ENCODE results near the gene AKIRIN2. TPM values are rescaled to one million over a fixed set of nuclear protein-coding genes. Genes with fewer than 3 reads are reported as not detected.
"Not testable (repeated sequence)": the region's sequence is repeated elsewhere in the genome, so short reads cannot be mapped to it uniquely, and the experiment has no call there.

Gene AKIRIN2
- total and polyA plus RNA-seq, 4 donors = 20.9 to 63.1 (median 50.3) TPM

DNA sequence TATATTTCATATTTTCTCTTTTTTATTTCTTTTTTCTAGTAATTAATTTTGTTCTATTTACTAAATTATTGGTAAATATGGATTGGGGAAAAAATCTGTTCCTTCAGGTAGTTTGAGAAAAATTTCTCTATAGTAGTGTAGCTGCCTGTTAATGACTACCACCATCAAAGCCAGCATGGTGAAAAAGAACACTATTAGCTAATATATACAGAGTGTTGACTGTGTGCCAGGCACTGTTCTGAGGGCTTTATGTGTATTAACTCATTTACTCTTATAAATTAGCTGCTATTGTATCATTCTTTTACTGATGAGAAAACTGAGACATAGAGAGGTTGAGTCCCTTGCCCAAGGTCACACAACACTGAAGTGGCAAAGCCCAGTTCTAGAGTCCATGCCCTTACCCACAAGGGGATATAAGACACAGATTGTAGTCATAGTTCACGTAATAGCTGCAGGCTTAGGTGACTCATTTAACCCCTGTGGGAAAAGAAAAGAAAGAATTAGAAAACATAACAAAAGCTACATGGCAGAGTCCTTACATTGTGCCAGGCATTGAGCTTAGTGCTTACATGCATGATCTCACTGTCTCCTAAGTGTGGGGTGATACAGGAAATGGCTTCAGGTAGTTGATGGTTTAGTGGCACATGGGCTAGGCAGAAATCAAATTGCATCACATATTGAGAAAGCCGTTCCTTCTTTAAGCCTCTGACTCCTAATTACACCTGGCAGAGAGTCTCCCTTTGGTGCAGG, 12.2 kb upstream of the AKIRIN2 start:
- no peak for ATAC-seq (ENCODE audit: insufficient read depth, low FRiP score)
- Histone ChIP-seq H3K9me3 (ENCODE audit: control insufficient read depth in 4 of 4, insufficient read depth in 3 of 4, low read length in 3 of 4) (no peaks in the 10 kb centered on the region), H3K4me1 (ENCODE audit: control insufficient read depth in 5 of 5, insufficient read depth in 5 of 5, low read length in 5 of 5) (peaks cover 0 to 7% (median 2%) of the 10 kb centered on the region in 5 donors), H3K9ac (ENCODE audit: insufficient read depth in 1 of 2, low read length in 2 of 2) (no peak overlapping the region), H3K27ac (ENCODE audit: low read depth in 1 of 2, low read length in 1 of 2) (peak overlapping the region in 1 of 2 donors; percentile 74), H3K4me3 (no peak overlapping the region), H3K36me3 (ENCODE audit: control insufficient read depth in 4 of 4, insufficient read depth in 4 of 4, low read length in 4 of 4) (no peaks in the 10 kb centered on the region), H3K27me3 (ENCODE audit: control insufficient read depth in 3 of 3, insufficient read depth in 3 of 3, low read length in 2 of 3) (no peaks in the 10 kb centered on the region)
- no peak for DNase-seq
- TF ChIP-seq, protein P1, sequence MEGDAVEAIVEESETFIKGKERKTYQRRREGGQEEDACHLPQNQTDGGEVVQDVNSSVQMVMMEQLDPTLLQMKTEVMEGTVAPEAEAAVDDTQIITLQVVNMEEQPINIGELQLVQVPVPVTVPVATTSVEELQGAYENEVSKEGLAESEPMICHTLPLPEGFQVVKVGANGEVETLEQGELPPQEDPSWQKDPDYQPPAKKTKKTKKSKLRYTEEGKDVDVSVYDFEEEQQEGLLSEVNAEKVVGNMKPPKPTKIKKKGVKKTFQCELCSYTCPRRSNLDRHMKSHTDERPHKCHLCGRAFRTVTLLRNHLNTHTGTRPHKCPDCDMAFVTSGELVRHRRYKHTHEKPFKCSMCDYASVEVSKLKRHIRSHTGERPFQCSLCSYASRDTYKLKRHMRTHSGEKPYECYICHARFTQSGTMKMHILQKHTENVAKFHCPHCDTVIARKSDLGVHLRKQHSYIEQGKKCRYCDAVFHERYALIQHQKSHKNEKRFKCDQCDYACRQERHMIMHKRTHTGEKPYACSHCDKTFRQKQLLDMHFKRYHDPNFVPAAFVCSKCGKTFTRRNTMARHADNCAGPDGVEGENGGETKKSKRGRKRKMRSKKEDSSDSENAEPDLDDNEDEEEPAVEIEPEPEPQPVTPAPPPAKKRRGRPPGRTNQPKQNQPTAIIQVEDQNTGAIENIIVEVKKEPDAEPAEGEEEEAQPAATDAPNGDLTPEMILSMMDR (IDR thresholded peaks at IDR 0.05; ENCODE audit: control extremely low read depth, extremely low read depth) = no peak
- WGBS, 2 donors = 32 to 54% methylated on average over 2 of the region's 2 CpGs

DNA sequence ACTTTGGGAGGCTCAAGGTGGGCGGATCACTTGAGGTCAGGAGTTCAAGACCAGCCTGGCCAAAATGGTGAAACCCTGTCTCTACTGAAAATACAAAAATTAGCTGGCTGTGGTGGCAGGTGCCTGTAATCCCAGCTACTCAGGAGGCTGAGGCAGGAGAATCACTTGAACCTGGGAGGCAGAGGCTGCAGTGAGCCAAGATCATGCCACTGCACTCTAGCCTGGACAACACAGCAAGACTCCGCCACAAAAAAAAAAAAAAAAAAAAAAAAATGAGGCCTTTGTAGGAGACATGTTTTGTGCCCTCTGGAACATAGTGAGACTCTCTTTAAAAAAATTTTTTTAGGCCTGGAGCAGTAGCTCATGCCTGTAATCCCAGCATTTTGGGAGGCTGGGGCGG, 10.7 kb upstream of the AKIRIN2 start:
- ATAC-seq (ENCODE audit: insufficient read depth, low FRiP score); H3K9me3 ChIP-seq (ENCODE audit: control insufficient read depth in 4 of 4, insufficient read depth in 3 of 4, low read length in 3 of 4); H3K4me1 ChIP-seq (ENCODE audit: control insufficient read depth in 5 of 5, insufficient read depth in 5 of 5, low read length in 5 of 5); H3K36me3 ChIP-seq (ENCODE audit: control insufficient read depth in 4 of 4, insufficient read depth in 4 of 4, low read length in 4 of 4); H3K27ac ChIP-seq (ENCODE audit: low read depth in 1 of 2, low read length in 1 of 2); H3K27me3 ChIP-seq (ENCODE audit: control insufficient read depth in 3 of 3, insufficient read depth in 3 of 3, low read length in 2 of 3); H3K9ac ChIP-seq (ENCODE audit: insufficient read depth in 1 of 2, low read length in 2 of 2); DNase-seq; H3K4me3 ChIP-seq: not testable (repeated sequence)
- WGBS, 2 donors = 98% methylated on average over 3 of the region's 3 CpGs

DNA sequence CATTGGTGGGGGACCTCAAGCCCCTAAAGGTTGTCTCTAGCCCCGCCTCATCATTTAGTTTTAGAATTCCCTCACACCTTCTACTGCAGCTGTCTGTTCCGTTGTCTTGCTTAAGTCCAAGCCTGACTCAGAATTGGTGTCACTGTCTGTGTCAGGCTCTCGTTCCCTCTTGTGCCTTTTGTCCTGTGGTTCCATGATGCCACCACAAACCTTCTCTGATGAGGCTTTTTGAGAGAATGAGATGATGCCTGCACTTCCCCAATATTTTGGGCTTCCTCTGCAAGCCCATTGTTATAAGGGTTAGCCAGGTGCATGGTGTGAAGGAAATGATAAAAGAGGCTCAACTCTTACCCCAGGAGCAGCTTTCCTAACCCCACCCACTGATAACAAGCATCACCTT, 8.1 kb upstream of the AKIRIN2 start:
- Histone ChIP-seq H3K9ac (ENCODE audit: insufficient read depth in 1 of 2, low read length in 2 of 2) (no peak overlapping the region), H3K4me1 (ENCODE audit: control insufficient read depth in 5 of 5, insufficient read depth in 5 of 5, low read length in 5 of 5) (peaks cover 0 to 2% (median 0%) of the 10 kb centered on the region in 5 donors), H3K27ac (ENCODE audit: low read depth in 1 of 2, low read length in 1 of 2) (no peak overlapping the region), H3K9me3 (ENCODE audit: control insufficient read depth in 4 of 4, insufficient read depth in 3 of 4, low read length in 3 of 4) (no peaks in the 10 kb centered on the region), H3K27me3 (ENCODE audit: control insufficient read depth in 3 of 3, insufficient read depth in 3 of 3, low read length in 2 of 3) (no peaks in the 10 kb centered on the region), H3K4me3 (no peak overlapping the region), H3K36me3 (ENCODE audit: control insufficient read depth in 4 of 4, insufficient read depth in 4 of 4, low read length in 4 of 4) (no peaks in the 10 kb centered on the region)
- ATAC-seq (ENCODE audit: insufficient read depth, low FRiP score) (no peak), DNase-seq (no peak)
- TF ChIP-seq, protein P1 (IDR thresholded peaks at IDR 0.05; ENCODE audit: control extremely low read depth, extremely low read depth) = no peak
- WGBS, 2 donors = 64 to 70% methylated on average over 3 of the region's 3 CpGs

DNA sequence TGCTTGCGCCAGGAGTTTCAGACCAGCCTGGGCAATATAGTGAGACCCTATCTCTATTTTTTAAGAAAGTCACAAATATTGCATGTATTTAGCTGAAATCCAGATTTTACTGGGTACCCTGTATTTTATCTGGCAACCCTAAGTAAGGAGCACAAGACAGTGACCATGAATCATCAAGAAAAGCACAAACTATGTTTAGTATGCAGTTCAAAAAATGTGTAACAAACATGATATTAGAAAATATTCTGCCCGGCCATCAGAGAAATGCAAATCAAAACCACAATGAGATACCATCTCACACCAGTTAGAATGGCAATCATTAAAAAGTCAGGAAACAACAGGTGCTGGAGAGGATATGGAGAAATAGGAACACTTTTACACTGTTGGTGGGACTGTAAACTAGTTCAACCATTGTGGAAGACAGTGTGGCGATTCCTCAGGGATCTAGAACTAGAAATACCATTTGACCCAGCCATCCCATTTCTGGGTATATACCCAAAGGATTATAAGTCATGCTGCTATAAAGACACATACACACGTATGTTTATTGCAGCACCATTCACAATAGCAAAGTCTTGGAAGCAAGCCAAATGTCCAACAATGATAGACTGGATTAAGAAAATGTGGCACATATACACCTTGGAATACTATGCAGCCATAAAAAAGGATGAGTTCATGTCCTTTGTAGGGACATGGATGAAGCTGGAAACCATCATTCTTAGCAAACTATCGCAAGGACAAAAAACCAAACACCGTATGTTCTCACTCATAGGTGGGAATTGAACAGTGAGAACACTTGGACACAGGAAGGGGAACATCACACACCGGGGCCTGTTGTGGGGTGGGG, 6.8 kb upstream of the AKIRIN2 start:
- DNase-seq; H3K27ac ChIP-seq (ENCODE audit: low read depth in 1 of 2, low read length in 1 of 2); H3K4me3 ChIP-seq; ATAC-seq (ENCODE audit: insufficient read depth, low FRiP score); H3K9me3 ChIP-seq (ENCODE audit: control insufficient read depth in 4 of 4, insufficient read depth in 3 of 4, low read length in 3 of 4); H3K36me3 ChIP-seq (ENCODE audit: control insufficient read depth in 4 of 4, insufficient read depth in 4 of 4, low read length in 4 of 4); H3K27me3 ChIP-seq (ENCODE audit: control insufficient read depth in 3 of 3, insufficient read depth in 3 of 3, low read length in 2 of 3); H3K4me1 ChIP-seq (ENCODE audit: control insufficient read depth in 5 of 5, insufficient read depth in 5 of 5, low read length in 5 of 5); H3K9ac ChIP-seq (ENCODE audit: insufficient read depth in 1 of 2, low read length in 2 of 2): not testable (repeated sequence)
- WGBS, 2 donors = 75 to 84% methylated on average over 6 of the region's 7 CpGs
